ENCODE measurements around the gene COL24A1.
A peak's percentile ranks its signal among the peaks of the same experiment; 100 is the strongest.
"Not testable (repeated sequence)": the region's sequence is repeated elsewhere in the genome, so short reads cannot be mapped to it uniquely, and the experiment has no call there.

Gene COL24A1

GRCh38 chr1:85975912-85976371, 180.6 kb downstream of the COL24A1 start:
- no peak for DNase-seq

GRCh38 chr1:85962457-85962856, 194.1 kb downstream of the COL24A1 start:
- DNase-seq, result no peak

GRCh38 chr1:85957760-85958159, 198.8 kb downstream of the COL24A1 start:
- DNase-seq, result no peak

GRCh38 chr1:85955218-85955617, 201.4 kb downstream of the COL24A1 start:
- not testable (repeated sequence) for DNase-seq

- DNase-seq, result no peak
These were observed 204.1 kb downstream of the COL24A1 start for GRCh38 chr1:85952460-85952859.

GRCh38 chr1:85947186-85947585, 209.4 kb downstream of the COL24A1 start:
- DNase-seq, result no peak

- DNase-seq, result no peak
These were observed 212.6 kb downstream of the COL24A1 start for GRCh38 chr1:85943945-85944344.

- no peak for DNase-seq
These were observed 213.0 kb downstream of the COL24A1 start for GRCh38 chr1:85943526-85943925.

GRCh38 chr1:85940656-85941306, 215.8 kb downstream of the COL24A1 start:
- DNase-seq, result no peak

GRCh38 chr1:85938829-85939228, 217.7 kb downstream of the COL24A1 start:
- DNase-seq, result no peak

GRCh38 chr1:85936470-85936869, 220.1 kb downstream of the COL24A1 start:
- no peak for DNase-seq

- DNase-seq, result no peak
These were observed 220.5 kb downstream of the COL24A1 start for GRCh38 chr1:85936057-85936456.

GRCh38 chr1:85935234-85935633, 221.3 kb downstream of the COL24A1 start:
- no peak for DNase-seq

GRCh38 chr1:85934516-85934915, 222.1 kb downstream of the COL24A1 start:
- no peak for DNase-seq

- DNase-seq, result no peak
These were observed 222.6 kb downstream of the COL24A1 start for GRCh38 chr1:85933961-85934360.

- DNase-seq, result no peak
These were observed 244.8 kb downstream of the COL24A1 start for GRCh38 chr1:85911742-85912141.

- no peak for DNase-seq
These were observed 255.7 kb downstream of the COL24A1 start for GRCh38 chr1:85900921-85901320.

GRCh38 chr1:85898861-85899260, 257.7 kb downstream of the COL24A1 start:
- no peak for DNase-seq

GRCh38 chr1:85894651-85895050, 261.9 kb downstream of the COL24A1 start:
- DNase-seq, result no peak

- DNase-seq, result no peak
These were observed 264.2 kb downstream of the COL24A1 start for GRCh38 chr1:85892366-85892765.

- DNase-seq, result no peak
These were observed 266.7 kb downstream of the COL24A1 start for GRCh38 chr1:85889870-85890269.

- DNase-seq, result no peak
These were observed 267.7 kb downstream of the COL24A1 start for GRCh38 chr1:85888921-85889320.

GRCh38 chr1:85884372-85885035, 272.1 kb downstream of the COL24A1 start:
- peak; percentile 8 for DNase-seq

GRCh38 chr1:85867189-85867588, 289.4 kb downstream of the COL24A1 start:
- no peak for DNase-seq

- no peak for DNase-seq
These were observed 291.4 kb downstream of the COL24A1 start for GRCh38 chr1:85865213-85865612.

Measured in 8988T (cell line).